ENCODE measurements around the gene PHF21A. TPM values are rescaled to one million over a fixed set of nuclear protein-coding genes. Genes with fewer than 3 reads are reported as not detected.
A peak's percentile ranks its signal among the peaks of the same experiment; 100 is the strongest.

Gene PHF21A
- total RNA-seq, 4 donors from 2014 or later: 28.5 to 53.9 (median 42.2) TPM

GRCh38 chr11:45917623-45918330, 203.5 kb downstream of the PHF21A start, which contains the start of gene PEX16:
TSS of gene PEX16 (minus strand) at chr11:45917877. CDS start at chr11:45917811, 66 bp downstream.
- TF ChIP-seq POLR2A (IDR thresholded peaks at IDR 0.05) (peak; percentile 82 to 86), CTCF (IDR thresholded peaks at IDR 0.05) (no peak), POLR2AphosphoS5 (IDR thresholded peaks at IDR 0.05) (peak; percentile 96)
- Histone ChIP-seq H3K36me3 (peaks cover 0 to 34% of the 10 kb centered on the region in 2 donors), H3K27me3 (peaks cover 19% of the 10 kb centered on the region), H3K4me1 (peaks cover 0 to 46% (median 22%) of the 10 kb centered on the region in 3 donors), H3K9me3 (no peaks in the 10 kb centered on the region), H3K27ac (peak within 1 kb of the TSS; percentile 83 to 93 (median 90)), H3K4me3 (peak within 1 kb of the TSS; percentile 85 to 89)
- peak; percentile 97 for ATAC-seq
- 0% methylated on average over 5 of the region's 45 CpGs; no CpG with 5 or more reads in 1 of the 2 donors for WGBS, 2 donors (ENCODE audit: low coverage in 1 of 2)

- no peak for TF ChIP-seq POLR2AphosphoS5 (IDR thresholded peaks at IDR 0.05)
- no peak for TF ChIP-seq CTCF (IDR thresholded peaks at IDR 0.05)
- TF ChIP-seq POLR2A (IDR thresholded peaks at IDR 0.05): no peak
- TF ChIP-seq EP300 (IDR thresholded peaks at IDR 0.05): no peak
- H3K4me3 ChIP-seq: peak overlapping the region; percentile 85 to 89
- 25 to 60% methylated on average over 1 to 2 of the region's 16 CpGs for WGBS, 2 donors (ENCODE audit: low coverage in 1 of 2)
- H3K4me1 ChIP-seq: peaks cover 0 to 41% (median 17%) of the 10 kb centered on the region in 3 donors
- H3K27ac ChIP-seq: peak overlapping the region; percentile 83 to 93 (median 90)
- peaks cover 0 to 39% of the 10 kb centered on the region in 2 donors for H3K36me3 ChIP-seq
- ATAC-seq: no peak
- H3K27me3 ChIP-seq: peaks cover 14% of the 10 kb centered on the region
- H3K9me3 ChIP-seq: no peaks in the 10 kb centered on the region
These were observed 204.0 kb downstream of the PHF21A start for GRCh38 chr11:45917286-45917622.

- no peak for ATAC-seq
These were observed 205.8 kb downstream of the PHF21A start for GRCh38 chr11:45915446-45915845.

GRCh38 chr11:45913942-45914635, 207.2 kb downstream of the PHF21A start:
- Histone ChIP-seq H3K4me3 (no peak overlapping the region), H3K27me3 (no peaks in the 10 kb centered on the region), H3K27ac (no peak overlapping the region), H3K36me3 (peaks cover 0 to 71% of the 10 kb centered on the region in 2 donors), H3K4me1 (peaks cover 0 to 31% (median 12%) of the 10 kb centered on the region in 3 donors), H3K9me3 (no peaks in the 10 kb centered on the region)
- TF ChIP-seq CTCF (IDR thresholded peaks at IDR 0.05) (no peak), EP300 (IDR thresholded peaks at IDR 0.05) (no peak), POLR2AphosphoS5 (IDR thresholded peaks at IDR 0.05) (no peak), POLR2A (IDR thresholded peaks at IDR 0.05) (no peak)
- no peak for ATAC-seq
- no CpG with 5 or more reads among the region's 22 CpGs for WGBS, 2 donors (ENCODE audit: low coverage in 1 of 2)

More at GRCh38 chr11:45915446-45915845, 205.8 kb downstream of the PHF21A start:
- H3K4me1 ChIP-seq: peaks cover 0 to 35% (median 12%) of the 10 kb centered on the region in 3 donors
- 80% methylated on average over 1 of the region's 13 CpGs; no CpG with 5 or more reads in 1 of the 2 donors for WGBS, 2 donors (ENCODE audit: low coverage in 1 of 2)
- peaks cover 0 to 57% of the 10 kb centered on the region in 2 donors for H3K36me3 ChIP-seq
- H3K9me3 ChIP-seq: no peaks in the 10 kb centered on the region
- no peak overlapping the region for H3K4me3 ChIP-seq
- H3K27me3 ChIP-seq: no peaks in the 10 kb centered on the region
- TF ChIP-seq POLR2A (IDR thresholded peaks at IDR 0.05) (no peak), POLR2AphosphoS5 (IDR thresholded peaks at IDR 0.05) (no peak), EP300 (IDR thresholded peaks at IDR 0.05) (no peak), CTCF (IDR thresholded peaks at IDR 0.05) (no peak)
- no peak overlapping the region for H3K27ac ChIP-seq

All from gastroesophageal sphincter (tissue), 4 donors.